IPS-18c (cell line): ENCODE results near the gene SNF8.

ENCODE experiments used
- H3K4me3 ChIP-seq: 2 replicates; pipeline ENCODE4 v1.7.0; 2013; ENCODE audit warnings: low read depth, mild to moderate bottlenecking, low read length, moderate library complexity; ENCODE audit not compliant: insufficient read depth
- H3K9me3 ChIP-seq: one replicate; pipeline ENCODE4 v1.6.1; 2013; ENCODE audit warnings: mild to moderate bottlenecking, low read length, moderate library complexity; ENCODE audit not compliant: control insufficient read depth, insufficient read depth

Gene SNF8

DNA sequence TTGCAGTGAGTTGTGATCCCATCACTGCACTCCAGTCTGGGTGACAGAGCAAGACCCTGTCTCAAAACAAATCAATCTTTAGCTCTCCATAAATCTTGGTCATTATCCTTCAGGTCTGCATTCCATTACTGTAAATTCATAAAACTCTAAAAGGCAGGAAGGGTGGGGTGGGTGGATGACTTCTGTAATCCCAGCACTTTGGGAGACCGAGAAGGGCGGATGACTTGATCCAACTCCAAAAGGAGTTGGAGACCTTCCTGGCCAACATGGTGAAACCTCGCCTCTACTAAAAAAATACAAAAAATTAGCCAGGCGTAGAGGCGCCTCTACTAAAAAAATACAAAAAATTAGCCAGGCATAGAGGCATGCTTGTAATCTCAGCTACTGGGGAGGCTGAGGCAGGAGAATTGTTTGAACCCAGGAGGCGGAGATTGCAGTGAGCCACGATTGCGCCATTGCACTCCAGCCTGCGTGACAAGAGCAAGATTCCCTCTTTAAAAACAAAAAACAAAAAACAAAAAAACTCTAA lies 38.6 kb downstream of the SNF8 start:
- Histone ChIP-seq H3K4me3 (no peak overlapping the region), H3K9me3 (no peaks in the 10 kb centered on the region)

- Histone ChIP-seq H3K9me3 (no peaks in the 10 kb centered on the region), H3K4me3 (no peak overlapping the region)
Observed at GRCh38 chr17:48904428-48904827, 40.2 kb downstream of the SNF8 start.

- H3K4me3 ChIP-seq = no peak overlapping the region
- no peaks in the 10 kb centered on the region for H3K9me3 ChIP-seq
Observed at GRCh38 chr17:48903401-48903800, 41.2 kb downstream of the SNF8 start.

DNA sequence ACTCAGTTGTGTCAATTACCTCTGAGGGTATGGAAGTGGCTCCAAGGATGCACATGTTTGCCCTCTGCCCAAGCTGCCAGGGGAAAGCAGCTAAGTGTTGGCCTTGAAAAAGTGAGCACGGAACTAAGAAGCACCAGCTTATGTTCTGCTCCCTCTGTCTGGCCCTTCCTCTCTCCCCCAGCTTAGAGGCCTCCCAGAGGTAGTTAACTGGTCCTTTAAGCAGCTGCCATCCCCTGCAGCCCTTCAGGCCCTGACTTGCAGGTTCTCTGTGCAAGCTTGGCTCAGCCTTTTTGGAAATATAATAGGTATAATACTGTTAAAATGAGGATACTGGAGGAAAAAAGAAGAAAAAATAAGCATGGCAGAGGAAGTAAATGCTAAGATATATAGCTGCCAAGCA lies 43.4 kb downstream of the SNF8 start:
- no peak overlapping the region for H3K4me3 ChIP-seq
- H3K9me3 ChIP-seq = no peaks in the 10 kb centered on the region

DNA sequence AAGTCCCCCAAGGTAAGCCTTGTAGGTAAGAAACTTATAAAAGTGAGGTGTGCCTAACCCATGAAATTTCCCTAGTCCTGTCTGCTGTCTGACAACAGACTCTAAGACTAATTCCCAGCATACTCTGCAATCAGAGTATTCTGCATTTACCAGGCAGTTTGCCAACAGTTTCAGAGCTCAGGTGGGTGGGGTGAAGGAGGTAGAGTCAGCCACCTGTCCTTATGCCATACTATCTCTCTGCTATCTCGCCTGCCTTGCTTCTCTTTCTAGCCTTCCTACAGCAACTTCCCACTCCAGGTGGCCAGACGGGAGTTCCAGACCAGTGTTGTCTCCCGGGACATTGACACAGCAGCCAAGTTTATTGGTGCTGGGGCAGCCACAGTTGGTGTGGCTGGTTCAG lies 49.8 kb downstream of the SNF8 start:
- H3K4me3 ChIP-seq = no peak overlapping the region

GRCh38 chr17:48893646-48894508 lies 50.8 kb downstream of the SNF8 start:
- H3K4me3 ChIP-seq = peak overlapping the region; percentile 97
- no peaks in the 10 kb centered on the region for H3K9me3 ChIP-seq

More for the DNA sequence above, 49.8 kb downstream of the SNF8 start:
- no peaks in the 10 kb centered on the region for H3K9me3 ChIP-seq

DNA sequence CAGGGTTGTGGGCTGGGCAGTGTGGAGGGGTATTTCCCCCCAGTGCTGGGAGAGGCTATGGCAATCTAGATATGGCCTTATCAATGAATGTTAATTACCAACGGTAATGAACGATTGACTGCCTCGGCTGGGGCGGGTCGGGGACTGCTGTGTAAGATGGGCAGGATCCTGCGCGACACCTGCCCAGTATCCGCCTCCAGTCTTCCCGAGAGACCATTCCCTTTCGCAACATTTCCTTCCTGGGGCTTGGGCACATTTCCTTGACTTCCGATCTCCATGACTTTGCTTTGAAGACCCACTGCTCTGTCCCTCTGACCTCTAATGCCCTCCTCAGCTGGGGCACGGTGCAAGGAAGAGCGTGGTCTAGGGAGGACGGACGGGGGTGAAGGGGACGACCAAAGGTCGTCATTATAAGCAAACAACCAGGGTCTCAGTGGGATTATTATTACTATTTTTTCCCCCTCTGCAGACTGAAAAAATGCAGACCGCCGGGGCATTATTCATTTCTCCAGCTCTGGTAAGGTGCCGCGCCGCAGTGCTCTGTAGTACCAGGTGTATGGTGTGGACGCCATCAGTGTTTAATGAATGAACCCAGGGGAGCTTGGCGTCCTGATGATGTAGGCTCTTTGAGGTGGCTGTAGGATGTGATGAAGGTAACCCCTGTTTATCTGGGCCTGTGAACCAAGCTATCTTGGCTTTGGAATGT lies 51.5 kb downstream of the SNF8 start:
- Histone ChIP-seq H3K4me3 (peak overlapping the region; percentile 97), H3K9me3 (no peaks in the 10 kb centered on the region)

GRCh38 chr17:48890086-48890485 lies 54.6 kb downstream of the SNF8 start:
- Histone ChIP-seq H3K9me3 (no peaks in the 10 kb centered on the region), H3K4me3 (no peak overlapping the region)

- no peak overlapping the region for H3K4me3 ChIP-seq
- H3K9me3 ChIP-seq = no peaks in the 10 kb centered on the region
Observed at GRCh38 chr17:48883171-48883570, 61.5 kb downstream of the SNF8 start.

GRCh38 chr17:48882272-48882671 lies 62.4 kb downstream of the SNF8 start:
- H3K4me3 ChIP-seq = no peak overlapping the region

More at GRCh38 chr17:48882272-48882671, 62.4 kb downstream of the SNF8 start:
- H3K9me3 ChIP-seq = no peaks in the 10 kb centered on the region
